Psoas muscle (tissue), 8 donors: ENCODE measurements around the gene TUFT1. TPM values are rescaled to one million over a fixed set of nuclear protein-coding genes. Genes with fewer than 3 reads are reported as not detected.

ENCODE experiments used
- ATAC-seq, 4 donors: fragments of 200-7000 bp; cut with Tn5 transposase; one replicate each; pipeline ENCODE4 v1.9.1; 2020; ENCODE audit warnings: moderate library complexity in 3 of 4, mild to moderate bottlenecking in 2 of 4
- DNase-seq, 2 donors: peaks; one replicate each; pipeline ENCODE4 v3.0.0-alpha.2; 2020
- H3K27ac ChIP-seq: fragments of 200-600 bp; one replicate; pipeline ENCODE4 v1.8.0; 2022
- H3K27me3 ChIP-seq, 3 donors: fragments of 200-600 bp in 1 of 3; one replicate each; pipeline versions ENCODE4 v1.6.1 to v1.8.0; 2013 to 2022; ENCODE audit warnings: low read length in 2 of 3, mild to moderate bottlenecking in 2 of 3, moderate library complexity in 1 of 3; ENCODE audit not compliant: insufficient read depth in 3 of 3
- H3K36me3 ChIP-seq, 2 donors: fragments of 200-600 bp in 1 of 2; one replicate each; pipeline versions ENCODE4 v1.6.1 to v1.8.0; 2013 to 2022; ENCODE audit warnings: low read depth in 1 of 2, mild to moderate bottlenecking in 1 of 2, moderate library complexity in 1 of 2; ENCODE audit not compliant: insufficient read depth in 1 of 2
- H3K4me1 ChIP-seq: fragments of 200-600 bp; one replicate; pipeline ENCODE4 v1.8.0; 2022
- H3K4me3 ChIP-seq: fragments of 200-600 bp; one replicate; pipeline ENCODE4 v1.8.0; 2022; ENCODE audit warnings: mild to moderate bottlenecking
- H3K9me3 ChIP-seq: fragments of 200-600 bp; one replicate; pipeline ENCODE4 v1.8.0; 2022
- CTCF ChIP-seq: fragments of 200-600 bp; IDR thresholded peaks from one replicate; pipeline ENCODE4 v1.8.0; 2022; ENCODE audit warnings: antibody characterized with exemption
- WGBS, 3 donors: extraction: QIAGEN DNeasy Blood & Tissue Kit; methylation state at CpG; one replicate each; pipeline versions ENCODE4 v1.1.6 to v1.1.7; 2013; 5-methylcytosine and 5-hydroxymethylcytosine counted together
- intact Hi-C, 2 donors: fragments of 100-400 bp; cut with DNase I; formaldehyde crosslinking; loops; one replicate each; pipeline versions ENCODE4 v1.11.0 to v1.14.2; 2022
- polyA plus RNA-seq, 3 donors: library from polyadenylated mRNA; stranded (reverse); fragments of 200-250 nt; gene quantifications; one replicate each; pipeline ENCODE4 v1.2.3, GENCODE V29; 2013
- total RNA-seq, 4 donors: library from RNA; stranded (reverse); fragmentation: NEBNext Ultra II Directional in 2 of 4; extraction: Animal tissue kit (Norgen Biotek cat#: 25700) in 2 of 4; gene quantifications; one replicate each; pipeline versions ENCODE4 v1.2.1 to v1.2.4, GENCODE V29; 2021 to 2023
- donor health status: healthy with polysubstance abuse.
- donor health status: DM: no; HTN: no; CAD: no; lungs with moderate emphysema.
- donor health status: Bipolar disorder and iron deficiency.
- donor health status: healthy.
- donor health status: DM: yes; HTN: yes; CAD: no.
- donor health status: DM: no; HTN: no; CAD: no.
- donor health status: DM: no; HTN: no; CAD: no.
- donor health status: DM: yes; HTN: yes; CAD: no.

The TUFT1 gene
- total and polyA plus RNA-seq, 7 donors, result 0.86 to 5.3 (median 1.2) TPM

- TF ChIP-seq CTCF, result no peak
- DNase-seq, result no peak
- WGBS, 3 donors, result 50 to 62% (median 61%) methylated on average over 5 of the region's 5 CpGs
- Histone ChIP-seq H3K9me3 (no peaks in the 10 kb centered on the region), H3K4me3 (no peak overlapping the region), H3K4me1 (no peaks in the 10 kb centered on the region), H3K27me3 (no peaks in the 10 kb centered on the region), H3K36me3 (no peaks in the 10 kb centered on the region), H3K27ac (no peak overlapping the region)
- ATAC-seq, result no peak
- intact Hi-C loops, result no loop called here
Observed at GRCh38 chr1:151502035-151502700, 37.9 kb upstream of the TUFT1 start.

GRCh38 chr1:151502859-151503780, 37.0 kb upstream of the TUFT1 start:
- 55 to 69% (median 61%) methylated on average over 7 of the region's 7 CpGs for WGBS, 3 donors
- Histone ChIP-seq H3K4me1 (no peaks in the 10 kb centered on the region), H3K27me3 (no peaks in the 10 kb centered on the region), H3K27ac (no peak overlapping the region), H3K36me3 (no peaks in the 10 kb centered on the region), H3K9me3 (no peaks in the 10 kb centered on the region), H3K4me3 (no peak overlapping the region)
- DNase-seq, result no peak
- intact Hi-C loops, result no loop called here
- ATAC-seq, result no peak
- TF ChIP-seq CTCF, result no peak

GRCh38 chr1:151504252-151504651, 35.9 kb upstream of the TUFT1 start:
- no peak for TF ChIP-seq CTCF
- no peaks in the 10 kb centered on the region for H3K27me3 ChIP-seq
- no peak for ATAC-seq
- DNase-seq, result no peak
- no peaks in the 10 kb centered on the region for H3K9me3 ChIP-seq
- whole genome bisulfite sequencing, 3 donors, result 49 to 52% (median 49%) methylated on average over 3 of the region's 3 CpGs
- H3K4me3 ChIP-seq, result no peak overlapping the region
- no peaks in the 10 kb centered on the region for H3K4me1 ChIP-seq
- intact Hi-C loops, result loop anchor here in 1 of 2 donors (2.0 kb wide), 1 partner anchor 21 kb away; no protein-coding TSS in a partner anchor
- no peak overlapping the region for H3K27ac ChIP-seq
- H3K36me3 ChIP-seq, result no peaks in the 10 kb centered on the region

GRCh38 chr1:151504759-151505158, 35.4 kb upstream of the TUFT1 start:
- WGBS, 3 donors, result 85 to 90% (median 88%) methylated on average over 4 of the region's 4 CpGs
- no peak for TF ChIP-seq CTCF
- Histone ChIP-seq H3K4me3 (no peak overlapping the region), H3K27ac (no peak overlapping the region), H3K27me3 (no peaks in the 10 kb centered on the region), H3K4me1 (no peaks in the 10 kb centered on the region), H3K9me3 (no peaks in the 10 kb centered on the region), H3K36me3 (no peaks in the 10 kb centered on the region)
- intact Hi-C loops, result loop anchor here in 1 of 2 donors (2.0 kb wide), 1 partner anchor 20 kb away; no protein-coding TSS in a partner anchor
- no peak for DNase-seq
- ATAC-seq, result no peak
